GM12878 (cell line): ENCODE measurements around the gene WDFY4. TPM values are rescaled to one million over a fixed set of nuclear protein-coding genes. Genes with fewer than 3 reads are reported as not detected.

Experiments
- ATAC-seq: fragments of 200-7000 bp; cut with Tn5 transposase; 3 replicates; pipeline ENCODE4 v1.9.1; 2020; ENCODE audit warnings: mild to moderate bottlenecking, moderate library complexity
- BruUV-seq: library from RNA; stranded (reverse); fragments of 400-500 nt; replicated peaks from 2 replicates; lab custom pipeline; 2021; lab: Mats Ljungman, UMichigan
- CTCF ChIA-PET: fragments of 300-600 bp; sonication (Branson Sonifier 250); formaldehyde crosslinking; extraction: SDS; loops from one replicate; lab custom pipeline; 2021; ENCODE audit warnings: inconsistent platforms; lab: Yijun Ruan, JAX
- POLR2A ChIA-PET: fragments of 350-600 bp; formaldehyde crosslinking; extraction: SDS; loops from one replicate; lab custom pipeline; 2021; ENCODE audit warnings: inconsistent platforms; lab: Charles Lee
- RAD21 ChIA-PET: fragments of 300-600 bp; sonication (Branson Sonifier 250); formaldehyde crosslinking; loops from one replicate; lab custom pipeline; 2023; ENCODE audit warnings: antibody characterized with exemption; ENCODE audit not compliant: unreplicated experiment; lab: Charles Lee
- SMC1A ChIA-PET: fragments of 300-600 bp; sonication (Branson Sonifier 250); formaldehyde crosslinking; loops from one replicate; lab custom pipeline; 2023; ENCODE audit not compliant: unreplicated experiment, uncharacterized antibody; lab: Charles Lee
- DNase-seq: peaks from one replicate; pipeline ENCODE4 v3.0.0-alpha.2; 2011; ENCODE audit warnings: low read depth, low spot score
- FAIRE-seq: peaks from 3 replicates; lab custom pipeline; 2011; peaks lifted over from hg19 to GRCh38; lab: Jason Lieb, UNC
- H2AFZ ChIP-seq: 2 replicates; pipeline ENCODE4 v1.6.0; 2011; ENCODE audit warnings: low read depth, low read length, control low read depth; ENCODE audit not compliant: control insufficient read depth
- H3K27ac ChIP-seq: 2 replicates; pipeline ENCODE4 v1.5.1; 2011; ENCODE audit warnings: control low read depth; ENCODE audit not compliant: control insufficient read depth, insufficient read depth
- H3K27me3 ChIP-seq, 2 experiments: replicated peaks in 1 of 2; 2 replicates each; pipeline versions ENCODE4 v1.6.0 to v1.6.1; 2011; ENCODE audit warnings: low read length in 1 of 2; ENCODE audit not compliant: control insufficient read depth in 2 of 2, insufficient read depth in 2 of 2
- H3K36me3 ChIP-seq, 2 experiments: 2 replicates each; pipeline ENCODE4 v1.5.1; 2011; ENCODE audit warnings: low read length in 1 of 2; ENCODE audit not compliant: control insufficient read depth in 2 of 2, insufficient read depth in 2 of 2
- H3K4me1 ChIP-seq: 2 replicates; pipeline ENCODE4 v1.6.1; 2011; ENCODE audit warnings: mild to moderate bottlenecking, low read length, moderate library complexity, mixed read lengths; ENCODE audit not compliant: control insufficient read depth, insufficient read depth
- H3K4me2 ChIP-seq: 2 replicates; pipeline ENCODE4 v1.6.0; 2011; ENCODE audit warnings: control low read depth; ENCODE audit not compliant: control insufficient read depth, insufficient read depth
- H3K4me3 ChIP-seq: fragments of 200-600 bp; sonication (generic); 2 replicates; pipeline ENCODE4 v1.5.1; 2016
- H3K79me2 ChIP-seq: 2 replicates; pipeline ENCODE4 v1.6.0; 2011; ENCODE audit warnings: low read length; ENCODE audit not compliant: control insufficient read depth, insufficient read depth
- H3K9ac ChIP-seq: 2 replicates; pipeline ENCODE4 v1.8.0; 2011; ENCODE audit warnings: low read length, control low read depth, mixed read lengths; ENCODE audit not compliant: control insufficient read depth, insufficient read depth
- H3K9me3 ChIP-seq: replicated peaks from 3 replicates; pipeline ENCODE4 v1.5.1; 2011; ENCODE audit warnings: mild to moderate bottlenecking, low read length; ENCODE audit not compliant: control insufficient read depth, insufficient read depth
- H4K20me1 ChIP-seq: 2 replicates; pipeline ENCODE4 v1.6.0; 2011; ENCODE audit not compliant: control insufficient read depth, insufficient read depth
- BMI1 ChIP-seq: fragments of 450-650 bp; IDR thresholded peaks from 2 replicates; pipeline ENCODE4 v1.6.1; 2016; ENCODE audit warnings: mild to moderate bottlenecking, moderate library complexity, borderline replicate concordance
- CHD1 ChIP-seq: IDR thresholded peaks from 2 replicates; pipeline ENCODE4 v1.6.1; 2012; ENCODE audit warnings: low read depth, low read length, improper control_type of control experiment
- SP1 ChIP-seq: IDR thresholded peaks from one replicate; pipeline ENCODE4 v1.6.1; 2011; ENCODE audit warnings: low read depth, low read length
- ZNF592 ChIP-seq: fragments of 450-650 bp; IDR thresholded peaks from 2 replicates; pipeline ENCODE4 v1.6.1; 2017; ENCODE audit warnings: mild to moderate bottlenecking, moderate library complexity
- WGBS: methylation state at CpG from one replicate; pipeline ENCODE4 v1.1.6; 2016; ENCODE audit warnings: low lambda C conversion rate; ENCODE audit not compliant: insufficient replicate concordance, insufficient coverage; ENCODE audit errors: missing lambda C conversion rate; 5-methylcytosine and 5-hydroxymethylcytosine counted together
- in situ Hi-C: fragments of 300-500 bp; cut with MboI; formaldehyde crosslinking; loops from 9 replicates; pipeline ENCODE4 v1.14.3; 2018; ENCODE audit warnings: mixed read lengths
- intact Hi-C: fragments of 100-400 bp; cut with micrococcal nuclease; formaldehyde crosslinking; loops from one replicate; pipeline ENCODE4 v1.14.2; 2022; ENCODE audit not compliant: unreplicated experiment
- polyA plus RNA-seq, 11 experiments: library from polyadenylated mRNA; depleted of rRNA in 4 of 11; unstranded in 6 of 11; stranded (reverse) in 5 of 11; fragments of >200 nt; fragmentation: Nextera tagmentation in 4 of 11; fragmentation: Illumina TruSeq in 1 of 11; extraction: Ambion mirVana in 4 of 11; extraction: Trizol in 1 of 11; gene quantifications; 1 replicate in 1 of 11; 2 replicates in 10 of 11; pipeline versions ENCODE4 v1.2.1 to v1.2.3, GENCODE V29; 2011 to 2016; ENCODE audit warnings: inconsistent platforms in 2 of 11, missing spikeins in 2 of 11, low read depth in 1 of 11
- total RNA-seq, 4 experiments: library from RNA; depleted of rRNA in 3 of 4; stranded (reverse); fragments of >200 nt in 3 of 4; fragmentation: Illumina TruSeq in 1 of 4; extraction: Trizol in 1 of 4; gene quantifications; 2 replicates each; pipeline versions ENCODE4 v1.2.1 to v1.2.3, GENCODE V29; 2013 to 2021

WDFY4 gene
- total and polyA plus RNA-seq, 10 of the 15 experiments (the other 5 are each of a cell fraction or from before 2014, with no cell fraction given) = 13.5 to 132 (median 47.3) TPM

GRCh38 chr10:49015700-49016099 is 331.0 kb downstream of the WDFY4 start (continued):
- TF ChIP-seq ZNF592 (no peak), SP1 (no peak)

GRCh38 chr10:49021685-49022084 is 337.0 kb downstream of the WDFY4 start:
- Histone ChIP-seq H3K9me3 (no peaks in the 10 kb centered on the region), H3K27ac (no peak overlapping the region), H3K4me2 (no peak overlapping the region), H3K4me3 (no peak overlapping the region), H3K79me2 (no peaks in the 10 kb centered on the region), H3K4me1 (no peaks in the 10 kb centered on the region), H2AFZ (no peak overlapping the region), H3K27me3 (peaks cover 0 to 3% of the 10 kb centered on the region in 2 experiments; a peak in 1 of 4 replicates), H4K20me1 (no peaks in the 10 kb centered on the region), H3K9ac (no peak overlapping the region), H3K36me3 (no peaks in the 10 kb centered on the region)
- intact Hi-C loops = no loop called here
- CTCF ChIA-PET = no interaction called here
- DNase-seq (no peak), FAIRE-seq (no peak), ATAC-seq (no peak)
- SMC1A ChIA-PET = no interaction called here
- RAD21 ChIA-PET = no interaction called here
- POLR2A ChIA-PET = no interaction called here
- in situ Hi-C loops = no loop called here
- WGBS = 75% methylated on average over 6 of the region's 6 CpGs
- no peak for TF ChIP-seq CHD1
- no peak for TF ChIP-seq BMI1
- BruUV-seq = no TSS peak
